Measurements from ENCODE around the gene TMPRSS11A.

Gene TMPRSS11A, protein sequence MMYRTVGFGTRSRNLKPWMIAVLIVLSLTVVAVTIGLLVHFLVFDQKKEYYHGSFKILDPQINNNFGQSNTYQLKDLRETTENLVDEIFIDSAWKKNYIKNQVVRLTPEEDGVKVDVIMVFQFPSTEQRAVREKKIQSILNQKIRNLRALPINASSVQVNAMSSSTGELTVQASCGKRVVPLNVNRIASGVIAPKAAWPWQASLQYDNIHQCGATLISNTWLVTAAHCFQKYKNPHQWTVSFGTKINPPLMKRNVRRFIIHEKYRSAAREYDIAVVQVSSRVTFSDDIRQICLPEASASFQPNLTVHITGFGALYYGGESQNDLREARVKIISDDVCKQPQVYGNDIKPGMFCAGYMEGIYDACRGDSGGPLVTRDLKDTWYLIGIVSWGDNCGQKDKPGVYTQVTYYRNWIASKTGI

DNA sequence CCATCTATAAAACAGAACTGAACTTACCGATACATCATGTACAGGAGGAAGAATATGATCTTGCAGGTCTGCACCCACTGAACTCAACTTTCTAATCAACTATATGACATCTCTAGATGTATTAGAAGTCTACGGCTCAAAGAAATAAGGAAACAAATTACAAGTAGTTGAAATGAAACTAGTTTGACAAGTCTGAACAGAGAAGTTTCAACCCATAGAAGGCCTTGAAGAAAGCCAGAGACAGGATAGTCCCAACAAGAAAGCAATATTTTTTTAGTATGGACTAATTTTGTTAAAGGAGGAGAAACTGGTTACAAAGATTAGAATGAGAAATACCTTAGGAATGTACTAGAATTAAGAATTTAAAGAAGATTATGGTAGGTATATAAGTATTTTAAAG, at the start of gene TMPRSS11A:
Gene TMPRSS11A (minus strand): TSS at position 138 of the 400 bp plus-strand sequence. CDS start 100 bp downstream, at position 38.
- Histone ChIP-seq H3K4me2 (ENCODE audit: low read length) (no peak within 1 kb of the TSS), H3K4me1 (ENCODE audit: low read length) (no peaks in the 10 kb centered on the region), H2AFZ (ENCODE audit: low read depth, low read length) (no peak within 1 kb of the TSS), H3K36me3 (replicated peaks; ENCODE audit: low read depth, low read length) (no peaks in the 10 kb centered on the region), H3K4me3 (ENCODE audit: low read length) (no peak within 1 kb of the TSS), H3K27me3 (ENCODE audit: low read depth, low read length) (no peaks in the 10 kb centered on the region), H4K20me1 (ENCODE audit: insufficient read depth, low read length) (no peaks in the 10 kb centered on the region), H3K27ac (ENCODE audit: low read length) (no peak within 1 kb of the TSS), H3K9ac (ENCODE audit: low read length) (no peak within 1 kb of the TSS), H3K79me2 (ENCODE audit: low read length) (no peaks in the 10 kb centered on the region), H3K9me3 (ENCODE audit: insufficient read depth, low read length) (no peaks in the 10 kb centered on the region)
- TF ChIP-seq, protein P1, sequence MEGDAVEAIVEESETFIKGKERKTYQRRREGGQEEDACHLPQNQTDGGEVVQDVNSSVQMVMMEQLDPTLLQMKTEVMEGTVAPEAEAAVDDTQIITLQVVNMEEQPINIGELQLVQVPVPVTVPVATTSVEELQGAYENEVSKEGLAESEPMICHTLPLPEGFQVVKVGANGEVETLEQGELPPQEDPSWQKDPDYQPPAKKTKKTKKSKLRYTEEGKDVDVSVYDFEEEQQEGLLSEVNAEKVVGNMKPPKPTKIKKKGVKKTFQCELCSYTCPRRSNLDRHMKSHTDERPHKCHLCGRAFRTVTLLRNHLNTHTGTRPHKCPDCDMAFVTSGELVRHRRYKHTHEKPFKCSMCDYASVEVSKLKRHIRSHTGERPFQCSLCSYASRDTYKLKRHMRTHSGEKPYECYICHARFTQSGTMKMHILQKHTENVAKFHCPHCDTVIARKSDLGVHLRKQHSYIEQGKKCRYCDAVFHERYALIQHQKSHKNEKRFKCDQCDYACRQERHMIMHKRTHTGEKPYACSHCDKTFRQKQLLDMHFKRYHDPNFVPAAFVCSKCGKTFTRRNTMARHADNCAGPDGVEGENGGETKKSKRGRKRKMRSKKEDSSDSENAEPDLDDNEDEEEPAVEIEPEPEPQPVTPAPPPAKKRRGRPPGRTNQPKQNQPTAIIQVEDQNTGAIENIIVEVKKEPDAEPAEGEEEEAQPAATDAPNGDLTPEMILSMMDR (IDR thresholded peaks at IDR 0.05; ENCODE audit: low read depth, low read length): no peak
- TF ChIP-seq EZH2phosphoT487 (IDR thresholded peaks at IDR 0.05; ENCODE audit: low read depth): no peak

DNA sequence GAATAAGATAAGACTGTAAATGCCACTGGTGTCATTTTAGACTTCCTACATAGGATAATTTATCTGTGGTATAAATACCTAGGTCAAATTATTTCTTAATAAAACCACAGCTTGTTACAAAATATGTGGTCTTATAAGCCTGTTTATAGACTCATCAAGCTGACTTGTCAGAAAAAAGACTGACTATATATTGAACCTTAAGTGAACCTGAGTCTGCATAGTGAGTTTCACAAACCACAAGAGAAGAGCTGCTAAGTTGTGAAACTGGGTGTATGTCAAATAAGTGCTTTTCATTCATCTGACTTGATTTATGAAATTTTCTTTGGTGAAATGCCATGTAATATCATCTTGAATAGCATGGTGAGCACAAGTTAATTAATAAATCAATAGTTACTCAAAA, 48.4 kb upstream of the TMPRSS11A start:
- H3K27me3 ChIP-seq (ENCODE audit: low read depth, low read length): no peaks in the 10 kb centered on the region
- no peak overlapping the region for H3K4me2 ChIP-seq (ENCODE audit: low read length)
- no peaks in the 10 kb centered on the region for H3K4me1 ChIP-seq (ENCODE audit: low read length)
- H3K9ac ChIP-seq (ENCODE audit: low read length): no peak overlapping the region
- no peaks in the 10 kb centered on the region for H3K79me2 ChIP-seq (ENCODE audit: low read length)
- no peaks in the 10 kb centered on the region for H4K20me1 ChIP-seq (ENCODE audit: insufficient read depth, low read length)
- TF ChIP-seq, protein P1 (IDR thresholded peaks at IDR 0.05; ENCODE audit: low read depth, low read length): no peak
- TF ChIP-seq EZH2phosphoT487 (IDR thresholded peaks at IDR 0.05; ENCODE audit: low read depth): no peak
- no peaks in the 10 kb centered on the region for H3K9me3 ChIP-seq (ENCODE audit: insufficient read depth, low read length)
- no peak overlapping the region for H2AFZ ChIP-seq (ENCODE audit: low read depth, low read length)
- no peak overlapping the region for H3K4me3 ChIP-seq (ENCODE audit: low read length)
- no peaks in the 10 kb centered on the region for H3K36me3 ChIP-seq (replicated peaks; ENCODE audit: low read depth, low read length)
- no peak overlapping the region for H3K27ac ChIP-seq (ENCODE audit: low read length)

DNA sequence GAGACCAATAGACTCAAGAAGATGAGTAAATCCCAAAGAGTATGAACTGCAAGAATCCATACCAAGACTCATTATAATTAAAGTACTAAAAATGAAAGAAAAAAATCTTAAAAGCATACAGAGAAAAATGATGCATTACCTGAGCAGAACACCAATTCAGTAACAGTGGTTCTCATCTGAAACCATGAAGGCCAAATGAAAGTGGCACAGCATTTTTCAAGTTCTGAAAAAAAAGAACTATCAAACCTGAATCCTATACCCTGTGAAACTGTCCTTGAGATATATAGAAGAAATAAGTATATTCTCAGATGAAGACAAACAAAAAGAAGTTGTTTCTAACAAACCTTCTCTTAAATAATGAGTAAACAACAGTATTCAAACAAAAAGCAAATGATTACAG, 39.6 kb upstream of the TMPRSS11A start:
- H3K27me3 ChIP-seq (ENCODE audit: low read depth, low read length): no peaks in the 10 kb centered on the region
- no peak overlapping the region for H3K4me3 ChIP-seq (ENCODE audit: low read length)
- no peak overlapping the region for H3K27ac ChIP-seq (ENCODE audit: low read length)
- no peak for TF ChIP-seq EZH2phosphoT487 (IDR thresholded peaks at IDR 0.05; ENCODE audit: low read depth)
- TF ChIP-seq, protein P1 (IDR thresholded peaks at IDR 0.05; ENCODE audit: low read depth, low read length): no peak
- H3K9ac ChIP-seq (ENCODE audit: low read length): no peak overlapping the region
- no peak overlapping the region for H2AFZ ChIP-seq (ENCODE audit: low read depth, low read length)
- H3K9me3 ChIP-seq (ENCODE audit: insufficient read depth, low read length): no peaks in the 10 kb centered on the region
- no peaks in the 10 kb centered on the region for H3K79me2 ChIP-seq (ENCODE audit: low read length)
- no peak overlapping the region for H3K4me2 ChIP-seq (ENCODE audit: low read length)
- no peaks in the 10 kb centered on the region for H3K4me1 ChIP-seq (ENCODE audit: low read length)
- no peaks in the 10 kb centered on the region for H3K36me3 ChIP-seq (replicated peaks; ENCODE audit: low read depth, low read length)
- no peaks in the 10 kb centered on the region for H4K20me1 ChIP-seq (ENCODE audit: insufficient read depth, low read length)

DNA sequence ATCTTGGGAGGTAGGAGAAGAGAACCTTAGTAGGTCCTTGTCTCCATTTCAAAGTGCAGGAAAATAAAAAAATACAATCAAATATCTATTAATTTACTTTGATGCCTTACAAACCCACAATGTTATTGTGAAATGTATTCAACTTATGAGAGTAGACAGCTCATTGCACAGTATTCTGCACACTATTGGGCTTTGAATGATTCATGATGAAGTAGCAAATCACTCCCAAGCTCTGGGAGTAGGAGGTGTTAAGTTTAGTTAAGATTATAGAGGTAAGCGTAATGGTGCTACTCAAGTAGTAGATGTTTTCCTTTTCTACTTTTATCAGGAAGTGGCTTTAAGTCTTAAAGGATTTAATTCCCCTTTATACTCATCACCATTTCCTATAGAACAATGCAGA, 32.8 kb upstream of the TMPRSS11A start:
- Histone ChIP-seq H2AFZ (ENCODE audit: low read depth, low read length) (no peak overlapping the region), H3K9ac (ENCODE audit: low read length) (no peak overlapping the region), H3K79me2 (ENCODE audit: low read length) (no peaks in the 10 kb centered on the region), H3K4me2 (ENCODE audit: low read length) (no peak overlapping the region), H3K36me3 (replicated peaks; ENCODE audit: low read depth, low read length) (no peaks in the 10 kb centered on the region), H3K27ac (ENCODE audit: low read length) (no peak overlapping the region), H3K27me3 (ENCODE audit: low read depth, low read length) (no peaks in the 10 kb centered on the region), H3K4me1 (ENCODE audit: low read length) (no peaks in the 10 kb centered on the region), H3K4me3 (ENCODE audit: low read length) (no peak overlapping the region), H4K20me1 (ENCODE audit: insufficient read depth, low read length) (no peaks in the 10 kb centered on the region), H3K9me3 (ENCODE audit: insufficient read depth, low read length) (no peaks in the 10 kb centered on the region)
- TF ChIP-seq EZH2phosphoT487 (IDR thresholded peaks at IDR 0.05; ENCODE audit: low read depth): no peak
- TF ChIP-seq, protein P1 (IDR thresholded peaks at IDR 0.05; ENCODE audit: low read depth, low read length): no peak
